Measurements from ENCODE around the gene NSUN6.

GRCh38 chr10:18668026-18668425 is 16.6 kb upstream of the NSUN6 start:
- no peak for TF ChIP-seq EZH2phosphoT487 (IDR thresholded peaks at IDR 0.05; ENCODE audit: borderline replicate concordance)
- TF ChIP-seq CTCF (IDR thresholded peaks at IDR 0.05 in 2 of 3, conservative IDR thresholded peaks at IDR 0.05 in 1 of 3; ENCODE audit: borderline replicate concordance in 1 of 3, insufficient read depth in 1 of 3, low read depth in 2 of 3, low read length in 2 of 3) = no peak
- TF ChIP-seq POLR2A (IDR thresholded peaks at IDR 0.05; ENCODE audit: borderline replicate concordance, extremely low read depth, insufficient read depth, insufficient read length) = no peak
- TF ChIP-seq, protein P1, sequence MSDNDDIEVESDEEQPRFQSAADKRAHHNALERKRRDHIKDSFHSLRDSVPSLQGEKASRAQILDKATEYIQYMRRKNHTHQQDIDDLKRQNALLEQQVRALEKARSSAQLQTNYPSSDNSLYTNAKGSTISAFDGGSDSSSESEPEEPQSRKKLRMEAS (IDR thresholded peaks at IDR 0.05) = no peak
- no peak for TF ChIP-seq ZNF274 (IDR thresholded peaks at IDR 0.05; ENCODE audit: low read depth, low read length)
- no peak for TF ChIP-seq SIN3A (IDR thresholded peaks at IDR 0.05; ENCODE audit: low read depth)
- TF ChIP-seq EZH2 (IDR thresholded peaks at IDR 0.05) = no peak
- TF ChIP-seq RAD21 (IDR thresholded peaks at IDR 0.05; ENCODE audit: low read depth) = no peak
- TF ChIP-seq SP1 (IDR thresholded peaks at IDR 0.05; ENCODE audit: low read depth) = no peak
- no peak for TF ChIP-seq TCF7L2 (IDR thresholded peaks at IDR 0.05; ENCODE audit: borderline replicate concordance, extremely low read depth, insufficient read depth, insufficient read length)
- no peak for TF ChIP-seq POLR2AphosphoS5 (IDR thresholded peaks at IDR 0.05; ENCODE audit: low read depth, low read length)
- TF ChIP-seq EGR1 (IDR thresholded peaks at IDR 0.05; ENCODE audit: low read depth) = no peak
- TF ChIP-seq, protein P2, sequence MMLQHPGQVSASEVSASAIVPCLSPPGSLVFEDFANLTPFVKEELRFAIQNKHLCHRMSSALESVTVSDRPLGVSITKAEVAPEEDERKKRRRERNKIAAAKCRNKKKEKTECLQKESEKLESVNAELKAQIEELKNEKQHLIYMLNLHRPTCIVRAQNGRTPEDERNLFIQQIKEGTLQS (IDR thresholded peaks at IDR 0.05) = no peak
- TF ChIP-seq, protein P3, sequence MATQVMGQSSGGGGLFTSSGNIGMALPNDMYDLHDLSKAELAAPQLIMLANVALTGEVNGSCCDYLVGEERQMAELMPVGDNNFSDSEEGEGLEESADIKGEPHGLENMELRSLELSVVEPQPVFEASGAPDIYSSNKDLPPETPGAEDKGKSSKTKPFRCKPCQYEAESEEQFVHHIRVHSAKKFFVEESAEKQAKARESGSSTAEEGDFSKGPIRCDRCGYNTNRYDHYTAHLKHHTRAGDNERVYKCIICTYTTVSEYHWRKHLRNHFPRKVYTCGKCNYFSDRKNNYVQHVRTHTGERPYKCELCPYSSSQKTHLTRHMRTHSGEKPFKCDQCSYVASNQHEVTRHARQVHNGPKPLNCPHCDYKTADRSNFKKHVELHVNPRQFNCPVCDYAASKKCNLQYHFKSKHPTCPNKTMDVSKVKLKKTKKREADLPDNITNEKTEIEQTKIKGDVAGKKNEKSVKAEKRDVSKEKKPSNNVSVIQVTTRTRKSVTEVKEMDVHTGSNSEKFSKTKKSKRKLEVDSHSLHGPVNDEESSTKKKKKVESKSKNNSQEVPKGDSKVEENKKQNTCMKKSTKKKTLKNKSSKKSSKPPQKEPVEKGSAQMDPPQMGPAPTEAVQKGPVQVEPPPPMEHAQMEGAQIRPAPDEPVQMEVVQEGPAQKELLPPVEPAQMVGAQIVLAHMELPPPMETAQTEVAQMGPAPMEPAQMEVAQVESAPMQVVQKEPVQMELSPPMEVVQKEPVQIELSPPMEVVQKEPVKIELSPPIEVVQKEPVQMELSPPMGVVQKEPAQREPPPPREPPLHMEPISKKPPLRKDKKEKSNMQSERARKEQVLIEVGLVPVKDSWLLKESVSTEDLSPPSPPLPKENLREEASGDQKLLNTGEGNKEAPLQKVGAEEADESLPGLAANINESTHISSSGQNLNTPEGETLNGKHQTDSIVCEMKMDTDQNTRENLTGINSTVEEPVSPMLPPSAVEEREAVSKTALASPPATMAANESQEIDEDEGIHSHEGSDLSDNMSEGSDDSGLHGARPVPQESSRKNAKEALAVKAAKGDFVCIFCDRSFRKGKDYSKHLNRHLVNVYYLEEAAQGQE (IDR thresholded peaks at IDR 0.05; ENCODE audit: low read depth) = no peak
